Measurements from ENCODE around the gene ADCY2. TPM values are rescaled to one million over a fixed set of nuclear protein-coding genes. Genes with fewer than 3 reads are reported as not detected.

ADCY2 gene
- total and polyA plus RNA-seq, 9 of the 15 experiments (the other 6 are each of a cell fraction or from before 2014, with no cell fraction given), result 0.01 to 0.15 (median 0.03) TPM; not detected in 5

GRCh38 chr5:7464182-7464581, 68.2 kb downstream of the ADCY2 start:
- DNase-seq (ENCODE audit: extremely low read depth in 1 of 4, low spot score in 3 of 4), result no peak
- H3K36me3 ChIP-seq (ENCODE audit: control insufficient read depth, insufficient read depth, low read length), result no peaks in the 10 kb centered on the region
- 0% methylated on average over 3 of the region's 3 CpGs for WGBS (ENCODE audit: insufficient coverage, low coverage, missing lambda C conversion rate)
- ATAC-seq, result 0 out of 3 replicates have a peak, but pooled peaks have one; percentile 34
- H3K27ac ChIP-seq (ENCODE audit: extremely low read depth, low read depth, low read length), result no peak overlapping the region
- no peak for FAIRE-seq
- H4K20me1 ChIP-seq (replicated peaks; ENCODE audit: control insufficient read depth, insufficient read depth, low read length), result no peaks in the 10 kb centered on the region
- no peaks in the 10 kb centered on the region for H3K9me3 ChIP-seq (replicated peaks; ENCODE audit: control insufficient read depth, insufficient read depth, low read depth, low read length)
- no peaks in the 10 kb centered on the region for H3K79me2 ChIP-seq (ENCODE audit: control insufficient read depth, insufficient read depth, low read length)
- no TSS peak for BruUV-seq (replicated peaks)
- TF ChIP-seq NR2C1 (IDR thresholded peaks at IDR 0.05) (no peak), NR2C1 (tag; IDR thresholded peaks at IDR 0.05) (no peak), UBTF (IDR thresholded peaks at IDR 0.05; ENCODE audit: borderline replicate concordance in 1 of 2, low read depth in 2 of 2, low read length in 2 of 2) (no peak), TSC22D4 (tag; IDR thresholded peaks at IDR 0.05) (no peak), THRB (CRISPR knock-in tag; conservative IDR thresholded peaks at IDR 0.05) (no peak)
- TF ChIP-seq, protein P1, sequence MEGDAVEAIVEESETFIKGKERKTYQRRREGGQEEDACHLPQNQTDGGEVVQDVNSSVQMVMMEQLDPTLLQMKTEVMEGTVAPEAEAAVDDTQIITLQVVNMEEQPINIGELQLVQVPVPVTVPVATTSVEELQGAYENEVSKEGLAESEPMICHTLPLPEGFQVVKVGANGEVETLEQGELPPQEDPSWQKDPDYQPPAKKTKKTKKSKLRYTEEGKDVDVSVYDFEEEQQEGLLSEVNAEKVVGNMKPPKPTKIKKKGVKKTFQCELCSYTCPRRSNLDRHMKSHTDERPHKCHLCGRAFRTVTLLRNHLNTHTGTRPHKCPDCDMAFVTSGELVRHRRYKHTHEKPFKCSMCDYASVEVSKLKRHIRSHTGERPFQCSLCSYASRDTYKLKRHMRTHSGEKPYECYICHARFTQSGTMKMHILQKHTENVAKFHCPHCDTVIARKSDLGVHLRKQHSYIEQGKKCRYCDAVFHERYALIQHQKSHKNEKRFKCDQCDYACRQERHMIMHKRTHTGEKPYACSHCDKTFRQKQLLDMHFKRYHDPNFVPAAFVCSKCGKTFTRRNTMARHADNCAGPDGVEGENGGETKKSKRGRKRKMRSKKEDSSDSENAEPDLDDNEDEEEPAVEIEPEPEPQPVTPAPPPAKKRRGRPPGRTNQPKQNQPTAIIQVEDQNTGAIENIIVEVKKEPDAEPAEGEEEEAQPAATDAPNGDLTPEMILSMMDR (IDR thresholded peaks at IDR 0.05 in 2 of 3, conservative IDR thresholded peaks at IDR 0.05 in 1 of 3; ENCODE audit: insufficient read depth in 2 of 3, low read depth in 1 of 3, low read length in 3 of 3), result 0 out of 6 replicates have a peak, but pooled peaks of 1 of the 3 experiments have one; percentile 12
- H3K9me1 ChIP-seq (ENCODE audit: control insufficient read depth, insufficient read depth, low read length), result no peaks in the 10 kb centered on the region
- H3K4me1 ChIP-seq (replicated peaks in 1 of 2; ENCODE audit: control insufficient read depth in 2 of 2, insufficient read depth in 2 of 2, low read length in 2 of 2), result no peaks in the 10 kb centered on the region
- ChIA-PET CTCF (ENCODE audit: low intra/inter-chr PET ratio) (no interaction called here), POLR2A (no interaction called here)
- intact Hi-C loops (cut with micrococcal nuclease) (no loop called here), in situ Hi-C loops (cut with MboI) (no loop called here)
- H2AFZ ChIP-seq (ENCODE audit: low read depth, low read length), result no peak overlapping the region
- no peak overlapping the region for H3K4me3 ChIP-seq
- H3K4me2 ChIP-seq (ENCODE audit: insufficient read depth, low read length), result no peak overlapping the region
- H3K9ac ChIP-seq (ENCODE audit: insufficient read depth in 1 of 2, low read depth in 2 of 2, low read length in 2 of 2), result no peak overlapping the region
- no peaks in the 10 kb centered on the region for H3K27me3 ChIP-seq (ENCODE audit: control insufficient read depth in 2 of 2, insufficient read depth in 2 of 2, low read length in 2 of 2)

Data from K562 (cell line).